H1 (cell line): ENCODE measurements around the gene RIPOR2. TPM values are rescaled to one million over a fixed set of nuclear protein-coding genes. Genes with fewer than 3 reads are reported as not detected.
"Not testable (repeated sequence)": the region's sequence is repeated elsewhere in the genome, so short reads cannot be mapped to it uniquely, and the experiment has no call there.

ENCODE experiments used
- CTCF ChIA-PET: fragments of 300-600 bp; sonication (Branson Sonifier 250); formaldehyde crosslinking; loops from one replicate; lab custom pipeline; 2021; ENCODE audit not compliant: partially characterized antibody; lab: Charles Lee
- POLR2A ChIA-PET: fragments of 300-600 bp; sonication (Branson Sonifier 250); formaldehyde crosslinking; loops from one replicate; lab custom pipeline; 2021; ENCODE audit warnings: inconsistent platforms; ENCODE audit not compliant: partially characterized antibody; lab: Charles Lee
- DNase-seq, 2 experiments: peaks; one replicate each; pipeline versions ENCODE4 v3.0.0 to v3.0.0-alpha.2; 2010 to 2022; ENCODE audit warnings: low spot score in 2 of 2, low read depth in 1 of 2, mixed read lengths in 1 of 2
- FAIRE-seq: peaks from 2 replicates; lab custom pipeline; 2011; peaks lifted over from hg19 to GRCh38; lab: Jason Lieb, UNC
- H2AFZ ChIP-seq: 2 replicates; pipeline ENCODE4 v1.8.1; 2012; ENCODE audit warnings: low read length, inconsistent platforms
- H2AK5ac ChIP-seq: 2 replicates; pipeline ENCODE4 v1.6.1; 2013; ENCODE audit warnings: low read depth, low read length
- H2BK120ac ChIP-seq: replicated peaks from 2 replicates; pipeline ENCODE3; 2013; ENCODE audit warnings: low read depth, low read length, inconsistent platforms
- H2BK12ac ChIP-seq: 2 replicates; pipeline ENCODE4 v1.6.1; 2013; ENCODE audit warnings: low read depth, low read length
- H2BK15ac ChIP-seq: 2 replicates; pipeline ENCODE4 v1.6.1; 2013; ENCODE audit warnings: low read length
- H2BK20ac ChIP-seq: 2 replicates; pipeline ENCODE4 v1.6.1; 2013; ENCODE audit warnings: low read length
- H2BK5ac ChIP-seq: 2 replicates; pipeline ENCODE4 v1.6.1; 2013; ENCODE audit warnings: low read depth, low read length
- H3K14ac ChIP-seq: 2 replicates; pipeline ENCODE4 v1.6.1; 2013; ENCODE audit warnings: inconsistent platforms; ENCODE audit not compliant: insufficient read length
- H3K18ac ChIP-seq: 2 replicates; pipeline ENCODE4 v1.6.1; 2013; ENCODE audit warnings: low read length; ENCODE audit errors: extremely low read depth
- H3K23ac ChIP-seq: 2 replicates; pipeline ENCODE4 v1.6.1; 2013; ENCODE audit warnings: inconsistent platforms; ENCODE audit not compliant: insufficient read length
- H3K23me2 ChIP-seq: 2 replicates; pipeline ENCODE4 v1.6.1; 2013; ENCODE audit warnings: low read depth, low read length
- H3K27ac ChIP-seq: 2 replicates; pipeline ENCODE4 v1.6.1; 2011; ENCODE audit warnings: low read depth, low read length, inconsistent platforms
- H3K27me3 ChIP-seq, 4 experiments: replicated peaks in 1 of 4; 1 replicate in 1 of 4; 2 replicates in 3 of 4; pipeline versions ENCODE4 v1.6.1 to v1.8.1; 2011 to 2013; ENCODE audit warnings: low read length in 3 of 4, mild to moderate bottlenecking in 3 of 4, inconsistent platforms in 2 of 4, mixed read lengths in 2 of 4, moderate library complexity in 1 of 4; ENCODE audit not compliant: control insufficient read depth in 3 of 4, insufficient read depth in 3 of 4; ENCODE audit errors: extremely low read depth in 1 of 4
- H3K36me3 ChIP-seq, 4 experiments: 2 replicates each; pipeline versions ENCODE4 v1.6.1 to v1.8.1; 2011 to 2013; ENCODE audit warnings: mild to moderate bottlenecking in 4 of 4, low read length in 3 of 4, moderate library complexity in 2 of 4, control low read depth in 1 of 4, inconsistent platforms in 1 of 4; ENCODE audit not compliant: insufficient read depth in 4 of 4, control insufficient read depth in 2 of 4
- H3K4ac ChIP-seq: replicated peaks from 2 replicates; pipeline ENCODE3; 2013; ENCODE audit warnings: low read length, low read depth, mixed read lengths, inconsistent platforms; ENCODE audit not compliant: insufficient read length
- H3K4me1 ChIP-seq, 4 experiments: replicated peaks in 1 of 4; 1 replicate in 1 of 4; 2 replicates in 3 of 4; pipeline versions ENCODE4 v1.6.1 to v1.8.1; 2011 to 2013; ENCODE audit warnings: low read length in 3 of 4, inconsistent platforms in 2 of 4, mixed read lengths in 1 of 4; ENCODE audit not compliant: insufficient read depth in 4 of 4, control insufficient read depth in 3 of 4
- H3K4me2 ChIP-seq, 2 experiments: 2 replicates each; pipeline versions ENCODE4 v1.6.1 to v1.8.1; 2011 to 2013; ENCODE audit warnings: low read depth in 2 of 2, low read length in 2 of 2, control low read depth in 1 of 2, inconsistent platforms in 1 of 2, mild to moderate bottlenecking in 1 of 2; ENCODE audit not compliant: insufficient read depth in 1 of 2
- H3K4me3 ChIP-seq, 4 experiments: fragments of 200-600, 300-600 bp in 1 of 4; sonication (generic), shearing (Covaris generic), sonication (Bioruptor Twin) in 1 of 4; 2 replicates each; pipeline versions ENCODE4 v1.5.1 to v1.8.1; 2011 to 2016; ENCODE audit warnings: low read length in 4 of 4, low read depth in 3 of 4, control low read depth in 2 of 4, inconsistent platforms in 2 of 4, mild to moderate bottlenecking in 2 of 4, mixed read lengths in 1 of 4, moderate library complexity in 1 of 4; ENCODE audit not compliant: insufficient read depth in 2 of 4; ENCODE audit errors: extremely low read depth in 1 of 4
- H3K56ac ChIP-seq: replicated peaks from 2 replicates; pipeline ENCODE3; 2013; ENCODE audit warnings: low read depth, mild to moderate bottlenecking, mixed read lengths, low read length, inconsistent platforms; ENCODE audit not compliant: insufficient read length
- H3K79me1 ChIP-seq: 2 replicates; pipeline ENCODE4 v1.6.1; 2013; ENCODE audit warnings: low read depth, low read length, control low read depth
- H3K79me2 ChIP-seq, 2 experiments: 2 replicates each; pipeline versions ENCODE4 v1.6.1 to v1.8.1; 2012 to 2013; ENCODE audit warnings: low read length in 2 of 2, mild to moderate bottlenecking in 2 of 2, inconsistent platforms in 1 of 2; ENCODE audit not compliant: insufficient read depth in 2 of 2, control insufficient read depth in 1 of 2
- H3K9ac ChIP-seq, 4 experiments: replicated peaks in 1 of 4; 1 replicate in 1 of 4; 2 replicates in 3 of 4; pipeline versions ENCODE4 v1.6.1 to v1.8.1; 2011 to 2013; ENCODE audit warnings: low read depth in 3 of 4, low read length in 3 of 4, control low read depth in 2 of 4, mild to moderate bottlenecking in 2 of 4, moderate library complexity in 2 of 4, inconsistent platforms in 1 of 4; ENCODE audit errors: extremely low read depth in 1 of 4
- H3K9me3 ChIP-seq, 2 experiments: 2 replicates each; pipeline versions ENCODE4 v1.6.1 to v1.8.1; 2012 to 2013; ENCODE audit warnings: mild to moderate bottlenecking in 2 of 2, moderate library complexity in 2 of 2, control low read depth in 1 of 2, inconsistent platforms in 1 of 2, low read depth in 1 of 2, low read length in 1 of 2, mixed read lengths in 1 of 2; ENCODE audit not compliant: insufficient read depth in 2 of 2
- H4K20me1 ChIP-seq, 2 experiments: replicated peaks in 1 of 2; 2 replicates each; pipeline versions ENCODE3 to v1.8.1; 2011 to 2013; ENCODE audit warnings: inconsistent platforms in 2 of 2, low read length in 2 of 2, mild to moderate bottlenecking in 1 of 2; ENCODE audit not compliant: insufficient read depth in 2 of 2, control insufficient read depth in 1 of 2
- H4K5ac ChIP-seq: 2 replicates; pipeline ENCODE4 v1.6.1; 2013; ENCODE audit warnings: low read length, low read depth, mixed read lengths, inconsistent platforms; ENCODE audit not compliant: insufficient read length
- H4K8ac ChIP-seq: 2 replicates; pipeline ENCODE4 v1.8.0; 2013; ENCODE audit warnings: mild to moderate bottlenecking, moderate library complexity, low read length, inconsistent platforms; ENCODE audit not compliant: insufficient read depth; ENCODE audit errors: extremely low read depth
- H4K91ac ChIP-seq: replicated peaks from 2 replicates; pipeline ENCODE3; 2013; ENCODE audit warnings: low read length, mixed read lengths, inconsistent platforms; ENCODE audit not compliant: insufficient read length
- CBX5 ChIP-seq: fragments of 300-800, 300-1000 bp; sonication (generic); IDR thresholded peaks from 2 replicates; pipeline ENCODE4 v1.7.1; 2016; ENCODE audit warnings: antibody characterized with exemption, low read length, low read depth
- EP300 ChIP-seq, 2 experiments: IDR thresholded peaks; 1 replicate in 1 of 2; 2 replicates in 1 of 2; pipeline ENCODE4 v1.6.1; 2011 to 2012; ENCODE audit warnings: low read depth in 2 of 2, low read length in 2 of 2, mild to moderate bottlenecking in 2 of 2, borderline replicate concordance in 1 of 2, inconsistent platforms in 1 of 2, moderate library complexity in 1 of 2
- RAD21 ChIP-seq, 2 experiments: IDR thresholded peaks in 1 of 2; conservative IDR thresholded peaks in 1 of 2; 2 replicates each; pipeline ENCODE4 v1.6.1; 2011; ENCODE audit warnings: low read depth in 2 of 2, low read length in 2 of 2, improper control_type of control experiment in 1 of 2, inconsistent platforms in 1 of 2, mild to moderate bottlenecking in 1 of 2, moderate library complexity in 1 of 2
- RNF2 ChIP-seq: fragments of 200-900, 300-1000 bp; sonication (generic); IDR thresholded peaks from 2 replicates; pipeline ENCODE4 v1.7.1; 2016; ENCODE audit warnings: borderline replicate concordance, low read depth, mild to moderate bottlenecking, antibody characterized with exemption, low read length; ENCODE audit not compliant: poor library complexity, severe bottlenecking; ENCODE audit errors: missing control alignments
- RXRA ChIP-seq: IDR thresholded peaks from 2 replicates; pipeline ENCODE4 v1.6.1; 2011; ENCODE audit warnings: low read depth, mild to moderate bottlenecking, low read length, moderate library complexity; ENCODE audit not compliant: insufficient read depth
- SP2 ChIP-seq: IDR thresholded peaks from 2 replicates; pipeline ENCODE4 v1.6.1; 2012; ENCODE audit warnings: mild to moderate bottlenecking, low read length, inconsistent platforms
- SUZ12 ChIP-seq: fragments of 200-600 bp; sonication (generic); IDR thresholded peaks from 2 replicates; pipeline ENCODE4 v1.6.1; 2012; ENCODE audit warnings: mild to moderate bottlenecking, inconsistent platforms, low read length, moderate library complexity, mixed read lengths
- WGBS, 2 experiments: shearing (Covaris generic) in 1 of 2; methylation state at CpG; one replicate each; pipeline versions ENCODE4 v1.1.6 to v1.1.7; 2013 to 2015; ENCODE audit warnings: low lambda C conversion rate in 2 of 2, mixed read lengths in 2 of 2, inconsistent platforms in 1 of 2, low coverage in 1 of 2, missing lambda C conversion rate in 1 of 2; ENCODE audit not compliant: insufficient replicate concordance in 2 of 2, insufficient coverage in 1 of 2, insufficient read length in 1 of 2; ENCODE audit errors: extremely low coverage in 1 of 2, missing lambda C conversion rate in 1 of 2; 5-methylcytosine and 5-hydroxymethylcytosine counted together
- polyA plus RNA-seq, 7 experiments: library from polyadenylated mRNA; depleted of rRNA in 3 of 7; stranded (reverse) in 5 of 7; unstranded in 2 of 7; fragments of >200 nt in 5 of 7; fragments of 200-250 nt in 2 of 7; gene quantifications; 1 replicate in 5 of 7; 2 replicates in 1 of 7; 4 replicates in 1 of 7; pipeline versions ENCODE4 v1.2.1 to v1.2.3, GENCODE V29; 2011 to 2013; ENCODE audit warnings: missing spikeins in 2 of 7, mixed read lengths in 2 of 7
- total RNA-seq: library from RNA; stranded (reverse); fragmentation: NEBNext Ultra II Directional; extraction: Animal tissue kit (Norgen Biotek cat#: 25700); gene quantifications from 2 replicates; pipeline ENCODE4 v1.2.1, GENCODE V29; 2021

The RIPOR2 gene
- total and polyA plus RNA-seq, 2 of the 8 experiments (the other 6 are each of a cell fraction or from before 2014, with no cell fraction given): 16.7 to 45.6 TPM

GRCh38 chr6:24927277-24927955 is 8.3 kb downstream of the RIPOR2 start (continued):
- TF ChIP-seq RNF2 (no peak), RAD21 (IDR thresholded peaks at IDR 0.05 in 1 of 2, conservative IDR thresholded peaks at IDR 0.05 in 1 of 2; ENCODE audit: low read depth in 2 of 2, low read length in 2 of 2) (no peak), SP2 (no peak), RXRA (no peak), EP300 (IDR thresholded peaks at IDR 0.05; ENCODE audit: borderline replicate concordance in 1 of 2, low read depth in 2 of 2, low read length in 2 of 2) (no peak), CBX5 (no peak), SUZ12 (no peak)

- H2AFZ ChIP-seq, H4K20me1 ChIP-seq, H3K4me3 ChIP-seq, H4K91ac ChIP-seq, H3K36me3 ChIP-seq, H2BK120ac ChIP-seq, H3K56ac ChIP-seq, H3K79me1 ChIP-seq, H3K14ac ChIP-seq, H3K4me2 ChIP-seq, H4K5ac ChIP-seq, FAIRE-seq, DNase-seq, H3K27me3 ChIP-seq, H3K9me3 ChIP-seq, H3K4ac ChIP-seq, H2BK5ac ChIP-seq, H3K23ac ChIP-seq, H3K18ac ChIP-seq, H3K9ac ChIP-seq, H2AK5ac ChIP-seq, H2BK20ac ChIP-seq, H2BK15ac ChIP-seq, H2BK12ac ChIP-seq, H3K23me2 ChIP-seq, H3K27ac ChIP-seq, H4K8ac ChIP-seq: not testable (repeated sequence)
- WGBS, 2 experiments: 76% methylated on average over 3 of the region's 3 CpGs; no CpG with 5 or more reads in 1 of the 2 experiments
- peaks cover 5 to 80% of the 10 kb centered on the region in 2 experiments; a peak in 3 of 4 replicates for H3K79me2 ChIP-seq
- CTCF ChIA-PET: interaction anchor here (1.4 to 12.2 kb wide), 5 partner anchors 9 to 91 kb away, joined by 4 to 138 read pairs (median 12); partner anchors contain the start of gene RIPOR2
- H3K4me1 ChIP-seq: peaks cover 3 to 24% (median 16%) of the 10 kb centered on the region in 4 experiments; a peak in 6 of 7 replicates
- POLR2A ChIA-PET: interaction anchor here (0.6 to 1.2 kb wide), 2 partner anchors 10 to 50 kb away, joined by 3 read pairs; no protein-coding TSS in a partner anchor
Observed at GRCh38 chr6:24926647-24927046, 9.1 kb downstream of the RIPOR2 start.
